GM21367 (cell line): ENCODE results near the gene WWOX.

Experiments used
- ATAC-seq: cut with Tn5 transposase; IDR thresholded peaks from one replicate; pipeline ENCODE4 v1.9.1; 2021; ENCODE audit not compliant: unreplicated experiment

Gene WWOX

GRCh38 chr16:78140818-78141466 lies 41.5 kb downstream of the WWOX start:
- ATAC-seq = no peak

GRCh38 chr16:78142788-78143187 lies 43.3 kb downstream of the WWOX start:
- ATAC-seq = no peak

DNA sequence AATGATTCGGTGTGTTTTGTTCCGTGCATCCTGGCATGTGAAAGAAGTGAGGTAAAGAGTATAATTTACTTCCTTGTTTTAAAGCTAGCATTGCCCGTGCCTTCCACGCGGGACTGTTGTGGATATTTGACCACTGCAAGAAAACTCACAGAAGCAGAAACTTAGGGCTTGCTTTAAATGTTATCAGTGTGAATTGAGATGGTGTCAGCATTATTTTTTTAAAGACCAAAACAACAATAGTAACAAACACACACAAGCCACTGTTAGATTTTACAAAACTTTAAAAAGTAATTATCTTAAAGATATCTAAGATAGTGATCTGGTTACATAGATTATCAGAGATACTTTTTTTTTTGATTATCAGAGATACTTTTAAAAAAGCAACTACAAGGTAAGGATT lies 47.4 kb downstream of the WWOX start:
- no peak for ATAC-seq

DNA sequence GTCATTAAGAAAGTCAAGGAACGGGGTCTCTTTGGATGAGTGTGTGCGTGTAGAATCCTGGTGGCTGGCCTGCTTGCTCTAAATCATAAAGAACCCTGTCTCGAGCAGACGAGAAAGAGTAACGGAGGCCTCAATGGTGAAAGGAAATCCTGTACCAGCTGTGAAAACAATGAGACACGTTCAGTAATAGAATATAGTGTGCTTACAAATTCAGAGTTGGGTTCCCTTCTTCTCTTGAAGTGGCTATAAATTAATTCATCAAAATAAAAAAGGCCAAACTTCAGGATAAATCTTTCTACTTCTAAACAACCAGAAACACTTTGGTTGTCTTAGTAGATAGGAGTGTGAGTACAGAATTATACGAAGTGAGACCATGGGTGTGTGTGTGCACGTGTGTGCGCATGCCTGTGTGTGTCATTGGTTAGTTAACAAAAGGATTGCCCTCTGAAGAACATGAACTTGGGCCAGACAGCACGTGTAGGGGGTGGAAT lies 48.5 kb downstream of the WWOX start:
- ATAC-seq = no peak

DNA sequence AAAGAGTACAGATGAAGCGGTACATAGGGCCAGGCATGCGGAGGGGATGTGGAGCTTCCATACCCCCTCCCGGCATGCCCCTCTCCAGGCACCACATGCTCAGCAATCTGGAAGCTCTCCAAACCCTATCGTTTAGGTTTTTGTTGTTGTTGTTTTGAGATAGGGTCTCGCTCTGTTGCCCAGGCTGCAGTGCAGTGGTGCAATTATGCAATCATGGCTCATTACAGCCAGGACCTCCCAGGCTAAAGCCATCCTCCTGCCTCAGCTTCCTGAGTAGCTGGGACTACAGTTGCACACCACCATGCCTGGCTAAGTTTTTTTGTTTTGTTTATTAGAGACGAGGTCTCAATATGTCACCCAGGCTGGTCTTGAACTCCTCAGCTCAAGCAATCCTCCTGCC lies 50.8 kb downstream of the WWOX start:
- no peak for ATAC-seq

DNA sequence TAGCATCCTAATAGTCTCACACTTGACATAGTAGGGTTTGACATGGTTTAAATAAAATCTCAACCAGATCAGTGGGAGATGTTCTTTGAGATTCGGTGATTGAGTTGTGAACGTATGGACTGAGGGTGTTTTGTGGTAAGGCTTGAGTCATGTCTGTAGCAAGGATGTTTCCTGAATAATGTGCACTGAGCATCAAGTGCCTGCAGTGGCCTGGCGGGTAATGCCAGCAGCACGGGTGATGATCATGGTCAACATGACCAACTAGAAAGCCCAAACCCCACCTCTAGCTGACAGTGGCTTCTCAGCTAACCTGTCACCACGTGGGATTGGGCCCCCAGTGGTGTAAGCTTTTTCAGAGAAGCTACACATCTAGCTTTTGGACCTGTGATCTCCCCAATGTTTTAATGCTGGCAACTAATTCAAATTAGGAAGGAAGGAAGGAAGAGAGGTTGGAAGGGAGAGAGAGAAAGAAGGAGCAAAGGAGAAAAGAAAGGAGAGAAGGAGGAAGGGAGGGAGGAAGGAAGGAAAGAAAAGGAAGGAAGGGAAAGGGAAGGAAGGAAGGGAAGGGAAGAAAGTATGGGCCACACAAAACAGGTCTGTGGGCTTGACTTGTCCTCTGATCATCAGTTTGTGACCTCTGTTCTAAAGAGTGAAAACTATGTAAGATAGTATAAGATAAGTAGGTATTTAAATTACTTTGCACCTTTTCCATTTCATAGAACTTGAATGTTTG lies 55.4 kb downstream of the WWOX start:
- no peak for ATAC-seq

- no peak for ATAC-seq
These were observed 56.4 kb downstream of the WWOX start for GRCh38 chr16:78155791-78156345.

DNA sequence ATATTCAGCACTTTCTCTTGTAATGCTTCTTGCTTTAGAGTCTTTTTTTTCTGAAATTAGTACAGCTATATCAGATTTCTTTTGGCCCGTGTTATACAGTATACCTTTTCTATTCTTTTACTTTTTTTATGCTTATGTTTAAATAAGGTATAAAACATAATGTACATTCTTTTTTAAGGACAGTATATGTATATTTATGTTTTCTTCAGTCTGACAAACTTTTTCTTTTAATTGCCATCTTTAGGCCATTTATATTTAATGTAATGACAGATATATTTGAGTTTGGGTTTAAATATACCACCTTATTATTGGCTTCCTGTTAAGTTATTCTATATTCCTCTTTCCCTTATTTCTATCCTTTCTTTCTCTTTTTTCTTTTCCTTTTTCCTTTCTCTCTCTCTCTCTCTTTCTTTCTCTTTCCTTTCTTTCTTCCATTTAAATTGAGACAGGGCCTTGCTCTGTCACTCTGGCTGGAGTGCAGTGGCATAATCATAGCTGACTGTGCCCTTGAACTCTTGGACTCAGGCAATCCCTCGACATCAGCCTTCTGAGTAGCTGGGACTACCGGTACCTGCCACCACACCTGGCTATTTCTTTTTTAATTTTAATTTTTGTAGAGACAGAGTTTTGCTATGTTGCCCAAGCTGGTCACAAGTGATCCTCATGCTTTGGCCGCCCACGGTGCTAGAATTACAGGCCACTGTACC lies 61.7 kb downstream of the WWOX start:
- no peak for ATAC-seq

DNA sequence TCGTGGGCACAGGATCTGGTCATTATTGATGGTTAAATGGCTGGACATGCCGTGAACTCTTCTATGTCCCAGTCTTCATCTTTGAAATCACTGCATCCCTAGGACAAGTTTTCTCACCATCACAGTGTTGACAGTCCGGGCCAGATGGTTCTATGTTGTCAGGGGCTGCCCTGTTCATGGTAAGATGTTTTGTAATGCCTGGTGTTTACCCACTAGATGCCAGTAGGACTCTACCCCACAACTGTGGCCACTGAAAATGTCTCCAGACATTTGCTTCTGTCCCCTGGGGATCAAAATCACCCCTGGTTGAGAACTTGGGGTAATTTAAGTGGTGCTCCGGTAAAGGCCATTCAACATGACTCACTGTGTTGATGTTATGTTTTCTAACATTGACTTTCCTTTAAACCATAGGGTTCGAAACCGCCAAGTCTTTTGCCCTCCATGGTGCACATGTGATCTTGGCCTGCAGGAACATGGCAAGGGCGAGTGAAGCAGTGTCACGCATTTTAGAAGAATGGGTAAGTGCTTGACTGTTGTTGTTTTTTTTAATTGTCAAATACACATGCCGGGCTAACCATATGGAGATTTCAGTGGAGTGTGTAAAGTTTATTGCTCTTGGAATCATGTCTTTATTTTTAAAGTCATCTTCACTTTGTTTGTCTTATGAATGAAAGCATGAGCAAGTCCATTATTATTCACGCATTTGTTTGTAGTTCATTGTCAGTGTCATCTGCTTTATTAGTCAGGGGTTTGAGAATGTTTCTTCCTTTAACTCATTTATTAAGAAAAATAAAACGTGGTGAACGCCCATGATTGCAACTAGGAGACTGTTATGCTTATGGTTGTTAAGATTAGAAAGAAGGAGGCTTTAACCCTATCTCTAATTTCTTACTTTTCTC lies 64.6 kb downstream of the WWOX start:
- ATAC-seq = no peak

- ATAC-seq = no peak
These were observed 71.1 kb downstream of the WWOX start for GRCh38 chr16:78170494-78170933.

- no peak for ATAC-seq
These were observed 75.8 kb downstream of the WWOX start for GRCh38 chr16:78175287-78175686.

- ATAC-seq = no peak
These were observed 77.0 kb downstream of the WWOX start for GRCh38 chr16:78176435-78176834.

GRCh38 chr16:78177218-78177617 lies 77.8 kb downstream of the WWOX start:
- ATAC-seq = no peak

DNA sequence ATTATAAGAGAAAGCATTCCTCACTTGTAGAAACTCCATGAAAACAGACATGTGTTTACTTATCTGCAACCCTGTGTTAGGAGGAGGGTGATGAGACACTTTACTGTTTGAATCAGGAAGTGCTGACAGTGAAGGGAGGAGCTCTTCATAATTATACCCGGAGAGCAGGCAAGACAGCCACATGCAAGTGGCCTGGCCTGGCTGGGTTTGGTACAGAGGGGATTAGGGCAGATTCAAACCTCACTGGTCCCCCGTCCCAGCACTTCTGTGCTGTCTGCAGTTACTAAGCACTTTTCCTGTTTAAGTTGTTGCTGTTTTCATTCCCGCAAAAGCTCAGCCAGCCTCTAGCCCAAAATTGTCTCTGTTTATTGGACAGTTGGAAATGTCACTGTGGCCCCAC lies 78.5 kb downstream of the WWOX start:
- no peak for ATAC-seq

DNA sequence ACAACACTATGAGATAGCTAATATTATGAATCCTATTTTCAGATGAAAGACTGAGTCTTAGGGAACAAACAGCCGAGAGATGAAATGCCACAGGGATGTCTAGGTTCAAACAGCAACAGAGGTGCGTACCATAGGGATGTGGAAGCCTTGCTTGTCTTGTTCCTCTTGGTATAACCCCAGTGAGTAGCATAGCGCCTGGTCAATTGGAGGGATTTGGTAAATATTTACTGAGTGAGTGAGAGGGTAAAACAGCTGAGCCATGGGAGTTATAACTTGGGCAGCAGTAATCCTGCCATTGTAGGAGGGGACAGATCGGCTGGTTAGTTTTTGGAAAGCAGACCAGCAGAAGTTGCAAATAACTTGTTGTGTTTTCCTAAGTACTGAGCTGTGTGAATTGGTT lies 80.2 kb downstream of the WWOX start:
- no peak for ATAC-seq

GRCh38 chr16:78180349-78180748 lies 80.9 kb downstream of the WWOX start:
- no peak for ATAC-seq

DNA sequence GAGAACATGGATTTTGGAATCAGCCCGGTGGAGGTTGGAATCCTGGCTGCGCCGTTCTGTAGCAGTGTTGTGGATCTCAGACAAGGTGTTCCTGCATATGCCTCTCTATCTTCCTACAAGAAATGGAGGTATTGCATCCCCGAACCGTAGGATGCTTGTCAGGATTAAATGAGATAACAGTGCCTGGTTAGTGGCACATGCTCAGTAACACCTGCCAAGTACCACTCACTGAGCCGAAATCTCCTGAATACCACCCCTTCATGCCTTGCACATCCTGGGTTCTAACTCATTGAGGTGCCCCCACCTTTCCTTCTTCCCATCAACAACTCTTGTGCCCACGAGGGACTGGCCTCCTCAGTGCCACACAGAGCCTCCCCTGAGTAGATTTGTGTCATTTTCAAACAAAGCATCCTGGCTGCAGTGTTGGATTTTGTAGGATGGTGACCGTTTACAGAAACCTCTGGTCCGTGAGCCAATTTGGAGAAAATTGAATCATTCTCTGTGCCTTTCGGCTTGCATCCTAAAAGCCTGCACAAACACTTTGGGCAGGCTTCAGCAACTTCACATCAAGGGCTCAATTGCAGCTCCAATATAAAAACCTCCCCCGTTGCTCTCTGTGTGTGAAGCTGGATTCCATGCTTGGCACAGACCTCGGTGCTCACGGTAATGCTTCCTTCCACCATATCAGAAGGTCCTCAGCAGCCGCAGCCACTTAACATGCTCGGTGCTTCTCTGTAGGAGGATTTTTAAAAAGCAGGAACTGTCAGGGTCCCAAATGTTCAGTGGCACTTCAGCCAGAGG lies 84.2 kb downstream of the WWOX start:
- ATAC-seq = no peak

DNA sequence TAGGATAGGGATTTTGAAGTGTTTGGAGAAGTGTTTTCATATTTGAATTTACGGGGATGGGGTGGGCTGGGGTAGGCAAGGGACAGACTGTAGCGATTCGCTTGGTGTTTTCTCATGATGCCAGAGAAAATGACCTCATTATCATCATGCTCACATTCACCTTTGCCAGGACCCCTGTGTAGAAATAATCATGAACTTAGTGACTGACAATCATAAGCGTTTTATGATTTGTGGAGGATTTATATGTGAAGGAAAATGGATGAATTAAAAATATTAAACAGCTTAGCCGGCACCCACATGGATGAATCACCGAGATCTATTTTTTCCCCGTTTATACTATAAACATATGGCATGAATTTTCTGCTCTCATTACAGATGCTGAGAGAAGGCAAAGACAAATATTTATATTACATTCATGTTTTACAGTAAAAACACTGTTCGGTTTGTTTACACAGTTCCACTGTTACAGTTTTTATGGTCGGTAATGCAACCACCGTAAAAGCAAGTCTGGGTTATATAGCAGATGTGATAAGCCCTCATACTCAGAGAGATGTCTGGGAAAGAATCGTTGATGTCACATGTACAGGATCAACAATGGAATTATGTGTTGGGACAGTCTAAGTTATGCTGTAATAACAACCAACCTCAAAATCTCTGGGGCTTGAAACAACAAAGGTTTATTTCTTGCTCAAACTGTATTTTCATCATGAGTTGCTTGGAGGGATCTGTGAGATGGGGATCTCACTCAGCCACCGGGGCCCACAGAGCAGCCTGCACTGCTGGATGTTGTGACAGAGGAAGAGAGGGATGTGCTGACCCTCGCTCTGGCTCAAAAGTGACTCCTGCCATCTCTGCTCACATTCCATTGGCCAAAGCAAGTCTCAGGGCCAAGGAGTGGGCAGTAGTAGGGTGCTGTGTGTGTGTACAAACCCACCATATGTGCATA lies 85.1 kb downstream of the WWOX start:
- ATAC-seq = no peak

DNA sequence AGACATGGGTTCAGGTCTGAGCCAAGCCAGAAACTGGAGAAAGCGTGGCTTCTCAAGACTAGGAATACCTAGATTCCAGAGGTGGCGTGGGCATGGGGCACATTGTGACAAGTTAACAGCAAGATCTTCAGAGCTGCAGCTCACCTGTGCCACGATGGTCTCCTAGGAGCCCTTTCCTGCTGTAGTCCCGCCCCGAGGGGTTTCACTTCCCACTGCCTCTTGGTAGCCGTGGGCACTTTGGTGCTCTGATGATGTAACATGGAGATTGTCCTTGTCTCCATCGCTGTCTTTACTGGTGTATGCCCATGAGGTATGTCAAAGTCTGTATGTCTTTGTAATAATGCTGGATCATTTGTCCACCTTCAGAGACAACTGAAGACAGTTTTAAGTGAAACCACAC lies 89.7 kb downstream of the WWOX start:
- no peak for ATAC-seq
